IMR-90 (cell line): ENCODE results near the gene ARPP21. TPM values are rescaled to one million over a fixed set of nuclear protein-coding genes. Genes with fewer than 3 reads are reported as not detected.

Experiments used
- ATAC-seq: fragments of 200-7000 bp; cut with Tn5 transposase; 2 replicates; pipeline ENCODE4 v1.9.1; 2020; ENCODE audit warnings: low read depth, mild to moderate bottlenecking, moderate library complexity
- BruUV-seq: library from RNA; stranded (reverse); fragments of 400-500 nt; replicated peaks from 2 replicates; lab custom pipeline; 2021; lab: Mats Ljungman, UMichigan
- CTCF ChIA-PET: fragments of 300-600 bp; formaldehyde crosslinking; extraction: SDS; loops from one replicate; lab custom pipeline; 2021; ENCODE audit warnings: antibody characterized with exemption; lab: Yijun Ruan, JAX
- POLR2A ChIA-PET: fragments of 300-600 bp; sonication (Branson Sonifier 250); formaldehyde crosslinking; loops from one replicate; lab custom pipeline; 2022; ENCODE audit warnings: antibody characterized with exemption; ENCODE audit not compliant: unreplicated experiment; lab: Charles Lee
- DNase-seq: peaks from one replicate; pipeline ENCODE4 v3.0.0; 2013
- H2AFZ ChIP-seq: replicated peaks from 2 replicates; pipeline ENCODE3; 2013; ENCODE audit warnings: low read length, mild to moderate bottlenecking; ENCODE audit not compliant: poor library complexity
- H2AK5ac ChIP-seq: 2 replicates; pipeline ENCODE4 v1.6.1; 2013; ENCODE audit warnings: low read depth, low read length, inconsistent platforms
- H2AK9ac ChIP-seq: replicated peaks from 2 replicates; pipeline ENCODE3; 2013; ENCODE audit warnings: mild to moderate bottlenecking, low read depth, low read length, moderate library complexity; ENCODE audit not compliant: poor library complexity
- H2BK120ac ChIP-seq: 2 replicates; pipeline ENCODE4 v1.6.1; 2013; ENCODE audit warnings: low read depth, low read length, inconsistent platforms
- H2BK15ac ChIP-seq: 3 replicates; pipeline ENCODE4 v1.6.1; 2013; ENCODE audit warnings: low read depth, low read length, inconsistent platforms
- H2BK20ac ChIP-seq: 2 replicates; pipeline ENCODE4 v1.6.1; 2013; ENCODE audit warnings: low read depth, mild to moderate bottlenecking, inconsistent platforms, low read length, moderate library complexity
- H2BK5ac ChIP-seq: 2 replicates; pipeline ENCODE4 v1.6.1; 2013; ENCODE audit warnings: mild to moderate bottlenecking, low read depth, low read length, inconsistent platforms; ENCODE audit not compliant: poor library complexity, severe bottlenecking
- H3K14ac ChIP-seq: replicated peaks from 2 replicates; pipeline ENCODE4 v1.6.1; 2013; ENCODE audit warnings: low read depth, low read length, inconsistent platforms
- H3K18ac ChIP-seq: 2 replicates; pipeline ENCODE4 v1.6.1; 2013; ENCODE audit warnings: low read depth, low read length, control low read depth
- H3K23ac ChIP-seq: 2 replicates; pipeline ENCODE4 v1.6.1; 2013; ENCODE audit warnings: low read depth, low read length, inconsistent platforms
- H3K27ac ChIP-seq: 2 replicates; pipeline ENCODE4 v1.5.1; 2013; ENCODE audit warnings: mild to moderate bottlenecking, control low read depth, low read length; ENCODE audit not compliant: insufficient read depth
- H3K27me3 ChIP-seq: 2 replicates; pipeline ENCODE4 v1.6.1; 2013; ENCODE audit warnings: low read length; ENCODE audit not compliant: control insufficient read depth, insufficient read depth
- H3K36me3 ChIP-seq: 2 replicates; pipeline ENCODE4 v1.6.1; 2013; ENCODE audit warnings: low read length, mixed read lengths; ENCODE audit not compliant: control insufficient read depth, insufficient read depth
- H3K4ac ChIP-seq: 2 replicates; pipeline ENCODE4 v1.6.1; 2013; ENCODE audit warnings: low read depth, low read length, inconsistent platforms
- H3K4me1 ChIP-seq: 2 replicates; pipeline ENCODE4 v1.6.1; 2013; ENCODE audit warnings: low read length, mixed read lengths; ENCODE audit not compliant: control insufficient read depth, insufficient read depth
- H3K4me2 ChIP-seq: 2 replicates; pipeline ENCODE4 v1.6.1; 2013; ENCODE audit warnings: low read depth, mild to moderate bottlenecking, control low read depth, low read length, moderate library complexity
- H3K4me3 ChIP-seq: 2 replicates; pipeline ENCODE4 v1.5.1; 2013; ENCODE audit warnings: low read depth, mild to moderate bottlenecking, control low read depth, low read length, moderate library complexity; ENCODE audit not compliant: insufficient read depth
- H3K56ac ChIP-seq: 2 replicates; pipeline ENCODE4 v1.6.1; 2013; ENCODE audit warnings: low read length, inconsistent platforms; ENCODE audit not compliant: insufficient read depth; ENCODE audit errors: extremely low read depth
- H3K79me1 ChIP-seq, 2 experiments: 2 replicates each; pipeline ENCODE4 v1.6.1; 2013; ENCODE audit warnings: low read length in 2 of 2, inconsistent platforms in 1 of 2, low read depth in 1 of 2
- H3K9ac ChIP-seq: 2 replicates; pipeline ENCODE4 v1.6.1; 2013; ENCODE audit warnings: low read depth, low read length, control low read depth
- H3K9me1 ChIP-seq: 2 replicates; pipeline ENCODE4 v1.6.1; 2013; ENCODE audit warnings: low read length, inconsistent platforms; ENCODE audit not compliant: insufficient read depth
- H3K9me3 ChIP-seq: 2 replicates; pipeline ENCODE4 v1.6.1; 2013; ENCODE audit warnings: low read length; ENCODE audit not compliant: control insufficient read depth, insufficient read depth
- H4K20me1 ChIP-seq: 2 replicates; pipeline ENCODE4 v1.6.1; 2013; ENCODE audit warnings: low read length, inconsistent platforms; ENCODE audit not compliant: insufficient read depth
- H4K5ac ChIP-seq: 2 replicates; pipeline ENCODE4 v1.6.1; 2013; ENCODE audit warnings: mild to moderate bottlenecking, low read depth, low read length, control low read depth
- H4K8ac ChIP-seq, 2 experiments: 2 replicates each; pipeline ENCODE4 v1.6.1; 2013; ENCODE audit warnings: low read depth in 2 of 2, low read length in 2 of 2, control low read depth in 1 of 2, inconsistent platforms in 1 of 2
- H4K91ac ChIP-seq: 2 replicates; pipeline ENCODE4 v1.6.1; 2013; ENCODE audit warnings: low read depth, low read length, inconsistent platforms; ENCODE audit not compliant: insufficient read depth
- FOS ChIP-seq: fragments of 150-350 bp; IDR thresholded peaks from 2 replicates; pipeline ENCODE4 v1.6.1; 2016; ENCODE audit warnings: low read depth, low read length
- WGBS, 2 experiments: methylation state at CpG; one replicate each; pipeline versions ENCODE4 v1.1.5 to v1.1.7; 2013; ENCODE audit warnings: missing lambda C conversion rate in 2 of 2; ENCODE audit not compliant: insufficient read length in 1 of 2; ENCODE audit errors: extremely low coverage in 2 of 2; 5-methylcytosine and 5-hydroxymethylcytosine counted together
- dilution Hi-C: fragments of 300-500 bp; cut with HindIII; formaldehyde crosslinking; loops from one replicate; pipeline ENCODE4 v1.14.3; 2018; ENCODE audit warnings: low sequenced_read_pairs; ENCODE audit not compliant: unreplicated experiment
- in situ Hi-C: fragments of 300-500 bp; cut with MboI; formaldehyde crosslinking; loops from 3 replicates; pipeline ENCODE4 v1.14.3; 2019; ENCODE audit warnings: low sequenced_read_pairs, inconsistent platforms, mixed read lengths
- intact Hi-C: fragments of 100-400 bp; cut with micrococcal nuclease; formaldehyde crosslinking; loops from 2 replicates; pipeline ENCODE4 v1.10.0; 2022
- polyA plus RNA-seq, 3 experiments: library from polyadenylated mRNA; depleted of rRNA; stranded (reverse); fragments of >200 nt; gene quantifications; 2 replicates each; pipeline ENCODE4 v1.2.3, GENCODE V29; 2012; ENCODE audit warnings: low replicate concordance in 1 of 3
- total RNA-seq: library from RNA; depleted of rRNA; stranded (reverse); fragments of >200 nt; gene quantifications from 2 replicates; pipeline ENCODE4 v1.2.3, GENCODE V29; 2012

The ARPP21 gene
- total and polyA plus RNA-seq, 2 of the 4 experiments (the other 2 are of a cell fraction): not detected

DNA sequence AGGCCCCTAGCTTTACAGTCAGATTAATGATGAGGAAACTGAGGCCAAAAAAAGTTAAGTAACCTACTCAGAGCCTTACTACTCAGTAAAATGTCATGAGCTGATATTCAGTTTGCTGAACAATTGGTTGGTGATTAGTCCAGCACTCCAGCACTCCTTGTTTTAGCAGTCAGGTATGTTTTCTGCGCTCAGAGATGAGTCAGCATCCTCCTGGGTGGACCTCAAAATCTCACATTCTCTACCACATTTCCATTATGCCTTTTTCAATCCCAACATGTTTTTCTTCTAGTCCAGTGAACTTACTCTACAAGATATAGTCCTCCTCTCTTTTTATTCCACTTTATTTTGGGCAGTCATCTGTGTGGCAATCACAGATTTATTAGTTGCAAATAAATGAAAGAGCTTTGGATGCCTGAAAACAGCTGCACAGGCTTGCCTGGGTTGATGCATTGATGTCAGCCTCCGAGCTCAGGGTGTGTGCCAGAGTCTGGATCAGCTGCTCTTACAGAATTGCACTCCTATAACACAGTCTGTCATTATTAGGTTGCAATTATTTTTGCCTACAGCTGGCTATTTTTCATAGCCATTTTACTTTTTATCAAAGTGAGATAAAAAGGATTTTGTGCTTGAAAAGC, 133.2 kb downstream of the ARPP21 start:
- Histone ChIP-seq H3K14ac (no peak overlapping the region), H3K4me1 (no peaks in the 10 kb centered on the region), H2AK9ac (no peak overlapping the region), H3K9me1 (no peaks in the 10 kb centered on the region), H3K4ac (no peak overlapping the region), H3K4me2 (no peak overlapping the region), H2BK20ac (no peak overlapping the region), H3K56ac (no peak overlapping the region), H2BK120ac (no peak overlapping the region), H4K20me1 (no peaks in the 10 kb centered on the region), H3K23ac (no peak overlapping the region), H4K8ac (no peak overlapping the region), H3K4me3 (no peak overlapping the region), H2BK15ac (no peak overlapping the region), H3K79me1 (no peaks in the 10 kb centered on the region), H3K27ac (no peak overlapping the region), H3K9ac (no peak overlapping the region), H4K91ac (no peak overlapping the region), H3K18ac (no peak overlapping the region), H2AFZ (no peak overlapping the region), H3K36me3 (no peaks in the 10 kb centered on the region), H3K27me3 (no peaks in the 10 kb centered on the region), H2AK5ac (no peak overlapping the region), H4K5ac (no peak overlapping the region), H2BK5ac (no peak overlapping the region), H3K9me3 (no peaks in the 10 kb centered on the region)
- dilution Hi-C loops: no loop called here
- BruUV-seq: no TSS peak
- no peak for DNase-seq
- ChIA-PET POLR2A (no interaction called here), CTCF (interaction anchor here (0.6 kb wide), 1 partner anchor 502 kb away, joined by 4 read pairs; no protein-coding TSS in a partner anchor)
- no peak for ATAC-seq
- WGBS, 2 experiments: 20% methylated on average over 1 of the region's 2 CpGs; no CpG with 5 or more reads in 1 of the 2 experiments
- intact Hi-C loops: no loop called here
- no peak for TF ChIP-seq FOS
- in situ Hi-C loops: no loop called here
